CD4-positive, alpha-beta memory T cell (primary cell): ENCODE data around the gene ETDB. TPM values are rescaled to one million over a fixed set of nuclear protein-coding genes. Genes with fewer than 3 reads are reported as not detected.
"Not testable (repeated sequence)": the region's sequence is repeated elsewhere in the genome, so short reads cannot be mapped to it uniquely, and the experiment has no call there.

Source experiments
- CTCF ChIA-PET: fragments of 350-600 bp; sonication (Branson Sonifier 250); formaldehyde crosslinking; loops from one replicate; lab custom pipeline; 2021; ENCODE audit warnings: inconsistent platforms; ENCODE audit not compliant: partially characterized antibody; lab: Charles Lee
- POLR2A ChIA-PET: fragments of 350-600 bp; sonication (Branson Sonifier 250); formaldehyde crosslinking; loops from one replicate; lab custom pipeline; 2021; ENCODE audit not compliant: partially characterized antibody; lab: Charles Lee
- DNase-seq, 5 donors: peaks; one replicate each; pipeline versions ENCODE4 v3.0.0 to v3.0.0-alpha.2; 2020 to 2022; ENCODE audit warnings: mixed read lengths in 1 of 5
- H3K27ac ChIP-seq: one replicate; pipeline ENCODE4 v1.7.0; 2013; ENCODE audit warnings: low read depth, low read length
- H3K27me3 ChIP-seq: 2 replicates; pipeline ENCODE4 v1.7.0; 2013; ENCODE audit warnings: mild to moderate bottlenecking, low read length, moderate library complexity; ENCODE audit not compliant: insufficient read depth
- H3K36me3 ChIP-seq: 2 replicates; pipeline ENCODE4 v1.7.0; 2013; ENCODE audit warnings: mild to moderate bottlenecking, low read length, moderate library complexity; ENCODE audit not compliant: insufficient read depth
- H3K4me1 ChIP-seq: 2 replicates; pipeline ENCODE4 v1.7.0; 2013; ENCODE audit warnings: mild to moderate bottlenecking, low read length, moderate library complexity; ENCODE audit not compliant: insufficient read depth
- H3K4me3 ChIP-seq, 2 donors: one replicate each; pipeline ENCODE4 v1.7.0; 2013; ENCODE audit warnings: low read length in 2 of 2, mild to moderate bottlenecking in 1 of 2
- H3K9me3 ChIP-seq, 2 donors: one replicate each; pipeline ENCODE4 v1.7.0; 2013; ENCODE audit warnings: low read length in 2 of 2, control low read depth in 1 of 2; ENCODE audit not compliant: control insufficient read depth in 1 of 2
- H3K27ac Mint-ChIP-seq, 7 donors: one replicate each; pipeline ENCODE4 v1.8.0; 2020 to 2021; ENCODE audit warnings: mixed read lengths in 7 of 7, mild to moderate bottlenecking in 6 of 7, inconsistent platforms in 3 of 7, moderate library complexity in 3 of 7
- H3K27me3 Mint-ChIP-seq, 2 donors: one replicate each; pipeline ENCODE4 v1.8.0; 2020 to 2021; ENCODE audit warnings: mixed read lengths in 2 of 2
- H3K36me3 Mint-ChIP-seq, 2 donors: one replicate each; pipeline ENCODE4 v1.8.0; 2020 to 2021; ENCODE audit warnings: mixed read lengths in 2 of 2, inconsistent platforms in 1 of 2, mild to moderate bottlenecking in 1 of 2
- H3K4me1 Mint-ChIP-seq, 4 donors: one replicate each; pipeline ENCODE4 v1.8.0; 2020 to 2021; ENCODE audit warnings: mixed read lengths in 4 of 4, mild to moderate bottlenecking in 1 of 4
- H3K4me3 Mint-ChIP-seq, 8 donors: one replicate each; pipeline ENCODE4 v1.8.0; 2020 to 2021; ENCODE audit warnings: mixed read lengths in 8 of 8, mild to moderate bottlenecking in 7 of 8, moderate library complexity in 6 of 8, inconsistent platforms in 3 of 8
- H3K9me3 Mint-ChIP-seq, 8 donors: one replicate each; pipeline ENCODE4 v1.8.0; 2020 to 2021; ENCODE audit warnings: mixed read lengths in 8 of 8, mild to moderate bottlenecking in 5 of 8, inconsistent platforms in 3 of 8, moderate library complexity in 1 of 8
- intact Hi-C: fragments of 100-400 bp; cut with micrococcal nuclease; formaldehyde crosslinking; loops from one replicate; pipeline ENCODE4 v1.15.1; 2023
- polyA plus RNA-seq, 2 donors: library from polyadenylated mRNA; unstranded; fragments of 300-500 nt; fragmentation: Illumina TruSeq; gene quantifications; one replicate each; pipeline ENCODE4 v1.2.3, GENCODE V29; 2021
- total RNA-seq, 2 experiments: library from RNA; stranded (reverse); gene quantifications; one replicate each; pipeline ENCODE4 v1.2.3, GENCODE V29; 2021

Gene ETDB
- total RNA-seq (not detected), polyA plus RNA-seq (not detected)

DNA sequence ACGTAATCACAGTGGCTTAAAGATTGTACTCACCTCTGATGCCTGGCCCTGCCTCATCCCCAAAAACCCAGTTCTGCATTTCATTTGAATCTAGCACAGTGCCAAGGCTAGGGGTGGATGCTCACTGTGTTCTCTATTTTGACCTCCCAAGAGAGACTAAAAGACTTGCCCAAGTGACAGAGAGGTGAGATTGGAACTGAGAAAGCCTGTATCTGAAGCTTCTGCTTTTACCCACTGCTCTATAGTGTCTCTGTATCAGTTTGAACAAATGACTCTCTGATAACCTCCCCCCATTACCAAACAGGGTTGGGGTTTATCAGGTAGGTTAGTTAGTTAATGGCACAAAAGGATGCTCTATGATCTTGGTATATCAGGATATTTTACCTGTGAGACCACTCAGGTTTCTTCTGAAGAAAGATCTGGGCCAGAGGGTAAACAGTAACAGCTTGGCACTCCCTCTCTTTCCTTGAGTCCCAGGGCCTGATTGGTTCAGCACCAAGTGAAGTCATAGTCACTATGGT lies at the start of gene ETDB:
Gene ETDB, minus strand, starts transcription at position 471 of the 521 bp plus-strand sequence. CDS start 1,265 bp downstream, outside the sequence.
- H3K27ac ChIP-seq, H3K4me3 ChIP-seq, H3K27ac Mint-ChIP-seq, H3K36me3 Mint-ChIP-seq, POLR2A ChIA-PET, H3K4me1 ChIP-seq, H3K27me3 Mint-ChIP-seq, H3K4me3 Mint-ChIP-seq, DNase-seq, H3K27me3 ChIP-seq, H3K9me3 Mint-ChIP-seq, CTCF ChIA-PET, H3K4me1 Mint-ChIP-seq, H3K9me3 ChIP-seq, intact Hi-C loops, H3K36me3 ChIP-seq: not testable (repeated sequence)

GRCh38 chrX:135169534-135169933 lies 49.2 kb upstream of the ETDB start:
- H3K27me3 ChIP-seq, H3K4me1 ChIP-seq, H3K4me1 Mint-ChIP-seq, H3K9me3 ChIP-seq, H3K36me3 ChIP-seq, H3K4me3 ChIP-seq, H3K4me3 Mint-ChIP-seq, intact Hi-C loops, H3K36me3 Mint-ChIP-seq, DNase-seq, CTCF ChIA-PET, H3K27ac ChIP-seq, H3K27ac Mint-ChIP-seq, POLR2A ChIA-PET, H3K9me3 Mint-ChIP-seq: not testable (repeated sequence)
- H3K27me3 Mint-ChIP-seq, result peaks cover 0 to 14% of the 10 kb centered on the region in 2 donors

GRCh38 chrX:135168486-135168885 lies 48.2 kb upstream of the ETDB start:
- H3K27me3 ChIP-seq, result no peaks in the 10 kb centered on the region
- Mint-ChIP-seq H3K9me3 (peaks cover 0 to 2% (median 0%) of the 10 kb centered on the region in 8 donors), H3K36me3 (no peaks in the 10 kb centered on the region), H3K27me3 (peaks cover 0 to 10% of the 10 kb centered on the region in 2 donors), H3K4me3 (no peak overlapping the region), H3K4me1 (peaks cover 0 to 3% (median 0%) of the 10 kb centered on the region in 4 donors), H3K27ac (no peak overlapping the region)
- H3K27ac ChIP-seq, result no peak overlapping the region
- H3K9me3 ChIP-seq, result no peaks in the 10 kb centered on the region
- CTCF ChIA-PET, result no interaction called here
- no peak for DNase-seq
- POLR2A ChIA-PET, result no interaction called here
- no peak overlapping the region for H3K4me3 ChIP-seq
- intact Hi-C loops, result no loop called here
- no peaks in the 10 kb centered on the region for H3K4me1 ChIP-seq
- H3K36me3 ChIP-seq, result no peaks in the 10 kb centered on the region

DNA sequence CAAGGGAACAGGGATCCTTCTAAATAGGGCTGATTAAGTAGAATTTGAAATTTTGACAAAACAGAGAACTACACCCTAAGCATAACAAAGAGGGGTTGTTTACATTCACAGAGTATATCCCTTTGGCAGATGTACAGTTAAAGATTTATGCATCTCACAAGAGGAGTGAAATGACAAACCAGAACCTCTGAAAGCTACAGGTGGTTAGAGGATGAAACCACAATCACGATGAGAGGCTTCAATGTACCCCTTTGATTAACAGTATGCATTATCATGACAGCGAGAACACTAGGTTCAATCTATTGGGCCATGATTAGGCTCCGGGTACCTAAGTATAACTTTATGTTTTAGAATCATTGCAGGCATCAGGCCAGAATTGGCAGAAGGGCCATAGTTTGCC lies 34.4 kb upstream of the ETDB start:
- intact Hi-C loops, H3K4me1 ChIP-seq, H3K9me3 ChIP-seq, H3K4me3 ChIP-seq, DNase-seq, H3K27ac ChIP-seq, H3K27me3 Mint-ChIP-seq, H3K4me3 Mint-ChIP-seq, H3K27me3 ChIP-seq, POLR2A ChIA-PET, H3K27ac Mint-ChIP-seq, CTCF ChIA-PET, H3K36me3 Mint-ChIP-seq, H3K9me3 Mint-ChIP-seq, H3K4me1 Mint-ChIP-seq, H3K36me3 ChIP-seq: not testable (repeated sequence)

- H3K27ac Mint-ChIP-seq, H3K4me3 Mint-ChIP-seq, H3K4me3 ChIP-seq, H3K36me3 Mint-ChIP-seq, H3K36me3 ChIP-seq, intact Hi-C loops, H3K4me1 ChIP-seq, H3K9me3 Mint-ChIP-seq, H3K27me3 Mint-ChIP-seq, H3K4me1 Mint-ChIP-seq, POLR2A ChIA-PET, DNase-seq, CTCF ChIA-PET, H3K27me3 ChIP-seq, H3K9me3 ChIP-seq, H3K27ac ChIP-seq: not testable (repeated sequence)
Measured at GRCh38 chrX:135126145-135126544, 5.8 kb upstream of the ETDB start.

DNA sequence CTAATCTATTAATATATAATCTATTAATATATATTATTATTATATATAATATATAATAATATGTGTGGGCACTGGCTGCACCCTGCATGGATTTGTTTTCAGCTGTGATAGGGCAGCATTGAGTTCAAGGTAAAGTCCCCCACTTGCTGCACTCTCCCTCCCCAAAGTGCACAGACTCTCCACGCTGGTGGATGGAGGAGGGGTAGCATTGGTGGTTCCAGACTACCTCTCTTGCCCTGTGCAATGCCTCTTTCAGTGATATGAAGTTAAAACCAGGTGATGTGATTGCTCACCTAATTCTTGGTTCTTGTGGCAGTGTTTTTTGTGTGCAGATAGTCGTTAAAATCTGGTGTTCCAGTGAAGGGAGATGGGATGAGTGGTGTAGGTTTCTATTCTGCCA lies 4.3 kb downstream of the ETDB start:
- H3K27ac ChIP-seq, H3K36me3 ChIP-seq, H3K27ac Mint-ChIP-seq, H3K27me3 Mint-ChIP-seq, intact Hi-C loops, H3K4me3 Mint-ChIP-seq, H3K9me3 Mint-ChIP-seq, H3K4me3 ChIP-seq, POLR2A ChIA-PET, H3K4me1 Mint-ChIP-seq, CTCF ChIA-PET, H3K4me1 ChIP-seq, DNase-seq, H3K27me3 ChIP-seq, H3K9me3 ChIP-seq, H3K36me3 Mint-ChIP-seq: not testable (repeated sequence)

GRCh38 chrX:135114392-135114791 lies 5.9 kb downstream of the ETDB start:
- no peaks in the 10 kb centered on the region for H3K36me3 ChIP-seq
- Mint-ChIP-seq H3K4me1 (peaks cover 0 to 1% (median 0%) of the 10 kb centered on the region in 4 donors), H3K9me3 (no peaks in the 10 kb centered on the region), H3K27me3 (peaks cover 7 to 9% of the 10 kb centered on the region in 2 donors), H3K4me3 (no peak overlapping the region), H3K36me3 (no peaks in the 10 kb centered on the region), H3K27ac (no peak overlapping the region)
- DNase-seq, result no peak
- H3K9me3 ChIP-seq, result no peaks in the 10 kb centered on the region
- ChIA-PET CTCF (no interaction called here), POLR2A (no interaction called here)
- no peak overlapping the region for H3K27ac ChIP-seq
- no peak overlapping the region for H3K4me3 ChIP-seq
- intact Hi-C loops, result no loop called here
- no peaks in the 10 kb centered on the region for H3K4me1 ChIP-seq
- H3K27me3 ChIP-seq, result no peaks in the 10 kb centered on the region

GRCh38 chrX:135112743-135113142 lies 7.6 kb downstream of the ETDB start:
- ChIA-PET CTCF (no interaction called here), POLR2A (no interaction called here)
- DNase-seq, result no peak
- Mint-ChIP-seq H3K27ac (no peak overlapping the region), H3K36me3 (no peaks in the 10 kb centered on the region), H3K9me3 (no peaks in the 10 kb centered on the region), H3K4me1 (peaks cover 0 to 1% (median 0%) of the 10 kb centered on the region in 4 donors), H3K4me3 (no peak overlapping the region), H3K27me3 (peaks cover 10 to 18% of the 10 kb centered on the region in 2 donors)
- intact Hi-C loops, result no loop called here
- Histone ChIP-seq H3K4me3 (no peak overlapping the region), H3K9me3 (no peaks in the 10 kb centered on the region), H3K36me3 (no peaks in the 10 kb centered on the region), H3K27me3 (no peaks in the 10 kb centered on the region), H3K4me1 (no peaks in the 10 kb centered on the region), H3K27ac (no peak overlapping the region)
